Muscle of back (tissue), 11 donors: ENCODE data around the gene KAZN. TPM values are rescaled to one million over a fixed set of nuclear protein-coding genes. Genes with fewer than 3 reads are reported as not detected.

Experiments
- DNase-seq, 3 donors: peaks; one replicate each; pipeline versions ENCODE4 v3.0.0 to v3.0.0-alpha.2; 2013
- polyA plus RNA-seq, 10 donors: library from polyadenylated mRNA; unstranded; fragments of 120-200 nt; gene quantifications; one replicate each; pipeline ENCODE4 v1.2.1, GENCODE V29; 2013; ENCODE audit not compliant: insufficient read length in 10 of 10

KAZN gene
- polyA plus RNA-seq, 10 donors: 10.8 to 16.9 (median 13.7) TPM

GRCh38 chr1:15055736-15056415 is 457.4 kb downstream of the KAZN start:
- DNase-seq: no peak

DNA sequence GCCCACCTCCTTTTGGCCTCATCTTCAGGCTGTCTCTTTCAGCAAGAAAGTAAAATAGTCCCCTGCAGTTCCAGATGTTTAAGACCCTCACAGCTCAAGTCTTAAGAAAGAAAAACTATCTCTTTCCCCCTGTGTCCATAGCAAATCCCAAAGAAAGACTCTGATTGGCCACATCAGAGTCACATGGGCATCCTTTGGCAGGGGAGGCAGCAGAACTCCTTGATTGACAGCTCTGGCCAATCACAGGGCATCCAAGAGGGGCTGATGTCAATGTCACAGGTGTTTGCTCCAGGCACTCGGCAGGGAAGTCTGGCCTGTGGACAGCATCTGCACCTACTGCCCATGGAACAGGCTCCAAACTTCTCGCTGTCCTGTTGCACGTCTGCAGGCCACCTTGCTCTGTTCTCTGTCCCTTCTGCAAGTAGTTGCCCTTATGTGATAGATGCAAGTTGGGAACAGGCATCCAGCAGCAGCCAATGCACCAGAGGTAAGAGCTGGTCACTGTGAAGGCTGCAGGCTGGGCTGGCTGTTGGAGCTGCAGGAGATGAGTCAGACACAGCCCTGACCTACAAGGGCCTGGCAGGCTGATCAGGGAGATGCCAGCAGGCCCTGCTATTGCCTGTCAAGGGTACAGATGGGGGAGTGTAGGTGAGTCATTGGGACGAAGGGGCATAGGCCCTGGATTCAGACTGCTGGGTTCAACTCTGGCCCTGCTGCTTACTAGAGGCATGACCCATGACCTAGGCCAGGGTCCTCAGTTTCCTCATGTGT is 458.2 kb downstream of the KAZN start:
- no peak for DNase-seq

DNA sequence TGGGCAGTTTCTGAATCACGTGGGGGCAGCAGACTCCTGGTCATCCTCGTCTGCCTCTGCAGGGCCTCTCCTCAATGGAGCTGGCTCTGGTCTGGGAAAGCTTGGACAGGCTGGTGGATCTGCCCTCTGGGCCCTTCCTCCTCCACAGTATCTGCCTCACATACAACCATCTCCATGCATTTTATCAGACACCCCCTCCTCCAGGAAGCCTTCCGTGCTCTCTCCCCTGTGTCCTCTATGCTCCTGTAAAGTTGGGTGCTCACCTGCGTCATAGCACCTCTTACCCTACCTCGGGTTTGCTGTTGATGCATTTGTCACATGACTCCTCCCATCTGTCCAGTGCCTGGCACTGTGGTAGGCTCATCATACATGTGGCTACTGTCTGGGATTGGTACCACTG is 459.3 kb downstream of the KAZN start:
- DNase-seq: no peak

- no peak for DNase-seq
These were observed 459.8 kb downstream of the KAZN start for GRCh38 chr1:15058261-15058660.

DNA sequence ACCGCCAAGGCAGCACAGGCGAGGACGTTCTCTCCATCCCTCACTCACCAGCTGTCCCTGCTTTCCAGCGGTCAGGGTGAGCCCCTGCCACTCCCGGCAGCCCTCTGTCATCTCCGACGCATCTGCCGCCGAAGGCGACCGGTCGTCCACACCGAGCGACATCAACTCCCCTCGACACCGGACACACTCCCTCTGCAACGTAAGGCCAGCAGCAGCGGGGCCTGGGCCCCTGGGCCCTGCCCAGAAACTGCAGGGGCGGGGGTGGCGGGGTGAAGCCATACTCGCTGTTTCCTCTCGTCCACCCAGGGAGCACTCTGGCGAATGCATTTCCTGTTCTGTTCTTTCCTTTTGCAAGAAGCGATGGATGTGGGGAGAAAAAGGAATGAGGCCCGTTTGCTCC is 461.6 kb downstream of the KAZN start:
- DNase-seq: no peak

DNA sequence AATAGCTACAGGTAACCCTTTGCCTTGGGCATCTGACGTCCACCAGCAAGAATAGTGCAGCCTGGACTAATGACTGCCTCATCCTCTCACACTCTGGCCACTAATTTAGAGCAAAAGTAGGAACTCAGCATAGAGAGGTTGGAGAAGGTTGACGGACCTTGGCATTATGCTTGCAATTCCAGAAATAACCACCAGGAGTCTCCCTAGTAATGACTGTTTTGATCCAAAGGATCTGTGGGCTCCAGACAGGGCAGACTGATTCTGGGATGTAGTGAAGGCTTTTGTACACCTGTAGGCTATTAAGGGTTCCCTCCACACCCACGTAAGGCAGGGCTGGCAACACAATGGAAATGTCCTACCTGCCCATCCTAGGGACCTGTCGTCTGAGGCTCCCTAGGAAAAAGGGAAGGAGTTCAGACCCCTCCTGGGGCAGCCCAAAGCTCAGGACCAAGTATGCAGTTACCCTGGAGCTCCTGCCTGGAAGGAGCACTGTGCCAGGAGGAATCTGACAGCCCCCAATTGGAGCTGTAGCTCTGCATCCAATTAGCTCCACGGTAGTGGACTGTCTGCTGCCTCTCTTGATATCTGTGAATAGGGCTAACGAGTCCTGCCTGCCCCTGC is 464.1 kb downstream of the KAZN start:
- no peak for DNase-seq

DNA sequence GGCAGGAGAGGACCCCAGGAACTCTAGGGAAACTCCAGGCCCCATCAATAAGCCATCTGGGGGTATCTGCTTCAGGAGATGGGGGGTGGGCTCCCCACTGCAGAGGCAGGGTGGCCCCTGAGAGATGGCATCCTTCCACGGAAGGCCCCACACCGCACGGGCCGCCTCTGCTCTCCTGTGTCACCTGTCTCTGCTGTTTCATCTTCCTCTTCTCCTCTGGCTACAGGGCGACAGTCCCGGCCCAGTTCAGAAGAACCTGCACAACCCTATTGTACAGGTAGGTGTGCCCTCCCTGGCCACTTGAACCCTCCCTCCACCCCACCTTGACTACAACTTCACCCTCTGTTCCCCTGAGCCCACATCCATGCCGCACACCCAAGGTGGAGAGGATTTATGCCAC is 464.9 kb downstream of the KAZN start:
- no peak for DNase-seq

GRCh38 chr1:15063783-15064182 is 465.3 kb downstream of the KAZN start:
- DNase-seq: no peak

- DNase-seq: no peak
These were observed 465.9 kb downstream of the KAZN start for GRCh38 chr1:15064217-15064929.

DNA sequence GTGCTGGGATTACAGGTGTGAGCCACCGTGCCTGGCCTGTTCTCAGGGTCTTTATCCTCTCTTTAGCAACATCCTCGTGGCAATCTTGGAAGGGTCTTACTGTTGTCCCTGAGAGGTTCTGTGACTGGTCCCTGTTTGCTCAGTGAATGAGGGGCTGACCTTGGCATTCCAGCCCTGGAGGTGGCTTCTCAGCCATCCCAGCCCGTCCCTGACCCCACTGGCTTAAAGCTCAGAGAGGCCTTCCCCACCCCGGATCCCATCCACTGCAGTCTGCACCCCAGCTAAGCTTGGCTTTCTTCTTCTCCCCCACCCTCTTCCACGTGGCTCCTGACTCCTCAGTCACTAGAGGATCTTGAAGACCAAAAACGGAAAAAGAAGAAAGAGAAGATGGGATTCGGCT is 466.8 kb downstream of the KAZN start:
- no peak for DNase-seq

DNA sequence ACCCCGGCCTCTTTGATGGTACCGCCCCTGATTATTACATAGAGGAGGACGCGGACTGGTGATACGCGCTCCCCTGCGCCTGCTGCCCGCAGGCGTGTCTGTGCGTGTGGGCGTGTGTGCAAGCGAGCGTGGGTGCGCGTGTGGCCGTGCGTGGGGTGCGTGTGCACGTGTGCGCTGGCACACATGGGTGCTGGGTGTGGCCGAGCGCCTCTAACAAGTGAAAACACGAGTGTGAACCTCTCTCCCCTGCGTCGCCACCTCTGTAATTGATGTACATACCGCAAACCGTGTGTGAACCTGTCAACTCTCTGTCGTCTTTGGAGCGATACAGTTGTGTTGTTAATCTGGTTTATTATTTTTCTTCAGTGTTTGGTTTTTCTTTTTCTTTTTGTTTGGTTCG is 467.3 kb downstream of the KAZN start:
- no peak for DNase-seq

DNA sequence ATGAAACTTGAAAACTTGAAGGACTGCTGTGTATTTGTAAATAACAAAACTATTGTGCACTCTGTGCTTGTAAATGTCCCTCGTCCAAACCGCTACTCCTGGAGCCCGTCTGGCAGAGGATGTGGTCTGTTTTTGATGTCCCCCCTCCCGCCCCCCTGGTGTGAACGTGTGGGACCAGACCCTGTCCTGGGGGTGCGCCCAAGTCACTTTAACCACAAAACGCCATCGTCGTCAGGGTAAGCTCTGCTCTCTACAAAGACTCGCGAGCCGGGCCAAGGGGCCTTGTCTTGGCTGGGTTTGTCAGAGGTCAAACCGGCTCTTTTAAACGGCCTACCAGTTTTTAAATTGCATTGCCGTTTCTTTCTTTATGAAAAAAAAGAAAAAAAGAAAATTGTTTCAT is 467.7 kb downstream of the KAZN start:
- no peak for DNase-seq

- DNase-seq: no peak
These were observed 468.7 kb downstream of the KAZN start for GRCh38 chr1:15067148-15067547.

DNA sequence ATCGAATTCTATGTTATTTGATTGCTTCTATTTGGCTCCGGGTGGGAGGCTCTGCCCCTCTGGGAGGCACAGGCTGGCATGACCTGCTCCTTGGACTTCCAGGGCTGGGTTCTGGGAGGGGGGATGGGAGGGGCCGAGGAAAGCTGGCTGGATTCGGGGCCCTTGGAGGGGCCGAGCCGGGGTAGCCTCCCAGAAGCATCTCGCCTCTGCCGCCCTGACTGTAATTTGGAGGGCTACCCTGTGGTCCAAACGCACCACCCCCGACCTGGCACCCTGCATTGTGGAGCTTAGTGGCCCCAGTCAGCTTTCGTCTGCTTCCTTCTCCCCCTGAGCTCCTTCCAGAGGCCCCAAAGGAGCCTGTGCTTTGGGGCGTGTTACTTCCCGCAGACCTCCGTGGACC is 469.7 kb downstream of the KAZN start:
- no peak for DNase-seq

DNA sequence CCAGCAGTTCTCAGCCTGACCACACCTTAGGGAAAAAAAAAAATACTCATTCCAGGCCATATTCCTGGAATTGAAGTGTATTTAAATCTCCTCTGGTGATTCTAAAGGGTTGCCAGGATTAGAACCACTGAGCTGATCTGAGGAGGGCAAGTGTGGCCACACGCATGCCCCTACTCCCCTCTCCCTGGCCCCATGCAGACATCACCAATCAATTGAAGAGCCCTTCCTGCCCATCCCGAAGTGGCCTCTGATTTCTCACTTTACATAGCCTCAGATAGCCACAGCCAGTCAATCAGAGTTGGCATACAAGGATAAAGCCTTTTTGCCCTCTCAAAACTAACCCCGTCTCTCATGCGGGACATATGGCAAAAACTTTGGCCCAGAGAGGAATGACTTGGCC is 470.5 kb downstream of the KAZN start:
- DNase-seq: no peak

DNA sequence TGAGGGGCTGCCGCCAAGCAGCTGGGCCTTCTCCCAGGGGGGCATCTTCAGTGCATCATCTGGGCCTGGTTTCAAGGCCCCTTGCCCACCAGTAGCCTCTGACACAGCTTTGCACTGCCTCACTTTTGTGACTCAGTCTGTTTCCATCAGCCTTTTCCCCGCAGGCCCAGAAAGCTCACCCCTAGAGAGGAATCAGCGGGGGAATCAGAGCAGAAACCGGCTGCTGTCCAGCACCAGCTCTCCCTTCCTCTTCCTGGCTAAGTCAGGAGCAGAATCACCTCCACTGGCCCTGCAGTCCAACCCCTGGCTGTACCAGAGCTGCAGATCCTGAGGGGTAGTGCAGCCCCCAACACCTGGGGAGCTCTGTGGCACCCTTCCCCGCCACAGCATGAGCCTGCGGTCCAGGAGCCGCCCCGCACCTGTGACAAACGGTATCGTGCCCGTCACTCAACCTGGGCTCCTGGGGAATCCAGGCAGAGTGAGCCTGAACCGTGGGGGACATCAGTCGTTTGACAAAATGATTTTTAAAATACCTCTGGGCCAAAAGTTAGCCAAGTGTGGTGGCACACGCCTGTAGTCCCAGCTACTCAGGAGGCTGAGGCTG is 471.8 kb downstream of the KAZN start:
- no peak for DNase-seq

DNA sequence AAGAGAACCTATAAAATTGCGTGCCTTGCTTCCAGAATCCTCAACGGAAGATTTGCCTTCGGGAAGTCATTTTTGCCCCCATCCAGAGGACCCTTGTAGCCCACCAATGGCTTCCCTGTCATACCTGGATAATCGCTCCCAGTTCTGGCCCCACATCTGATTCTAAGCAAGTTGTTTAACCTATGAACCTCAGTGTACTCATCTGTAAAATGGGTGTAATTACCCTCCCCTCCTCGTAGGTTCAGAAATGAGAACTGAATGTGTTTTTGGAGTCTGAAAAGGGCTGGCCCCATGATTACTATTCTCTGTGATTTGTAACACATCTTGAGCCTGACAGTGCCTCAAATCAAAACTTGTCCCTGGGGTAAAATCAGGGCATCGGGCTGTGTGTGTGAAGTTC is 473.5 kb downstream of the KAZN start:
- no peak for DNase-seq

DNA sequence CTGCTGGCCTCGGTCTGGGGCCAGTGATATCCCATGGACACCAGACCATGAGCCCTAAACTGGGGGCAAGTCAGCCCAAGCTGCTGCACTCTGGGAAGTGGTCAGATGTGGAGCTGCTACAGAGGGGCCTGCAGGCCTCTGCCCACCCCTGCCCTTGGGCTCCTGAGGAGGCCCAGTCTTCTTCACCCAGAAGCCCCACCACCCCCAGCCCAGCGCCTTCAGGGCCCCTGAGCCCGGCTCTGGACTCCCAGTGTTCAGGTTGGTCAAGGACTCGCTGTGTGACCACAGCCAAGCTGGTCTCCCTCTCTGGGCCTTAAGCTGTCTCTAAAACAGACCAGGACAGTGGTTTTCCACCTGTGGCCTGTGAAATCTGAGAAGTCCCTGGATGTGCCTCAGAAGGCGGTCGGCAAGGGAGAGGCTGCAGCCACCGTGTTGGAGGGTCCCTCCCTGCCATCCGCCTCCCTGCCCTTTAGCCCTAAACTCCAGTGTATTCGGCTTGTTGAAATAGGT is 475.4 kb downstream of the KAZN start:
- DNase-seq: no peak

GRCh38 chr1:15075175-15075574 is 476.7 kb downstream of the KAZN start:
- no peak for DNase-seq

- no peak for DNase-seq
These were observed 477.3 kb downstream of the KAZN start for GRCh38 chr1:15075817-15076216.

GRCh38 chr1:15076807-15077206 is 478.3 kb downstream of the KAZN start:
- DNase-seq: no peak

GRCh38 chr1:15077384-15077783 is 478.9 kb downstream of the KAZN start:
- no peak for DNase-seq
